B cell (primary cell): ENCODE measurements around the gene LGI4.

ENCODE experiments used
- EZH2 ChIP-seq: IDR thresholded peaks from 2 replicates; pipeline ENCODE4 v1.6.1; 2012; ENCODE audit warnings: borderline replicate concordance, low read depth, mild to moderate bottlenecking, moderate library complexity, low read length; ENCODE audit not compliant: insufficient read depth, poor library complexity, severe bottlenecking
- TF ChIP-seq, protein P1 (sequence below): fragments of 200-600 bp; IDR thresholded peaks from one replicate; pipeline ENCODE4 v1.8.0; 2022; ENCODE audit warnings: antibody characterized with exemption, mild to moderate bottlenecking

- TF ChIP-seq, protein P1, sequence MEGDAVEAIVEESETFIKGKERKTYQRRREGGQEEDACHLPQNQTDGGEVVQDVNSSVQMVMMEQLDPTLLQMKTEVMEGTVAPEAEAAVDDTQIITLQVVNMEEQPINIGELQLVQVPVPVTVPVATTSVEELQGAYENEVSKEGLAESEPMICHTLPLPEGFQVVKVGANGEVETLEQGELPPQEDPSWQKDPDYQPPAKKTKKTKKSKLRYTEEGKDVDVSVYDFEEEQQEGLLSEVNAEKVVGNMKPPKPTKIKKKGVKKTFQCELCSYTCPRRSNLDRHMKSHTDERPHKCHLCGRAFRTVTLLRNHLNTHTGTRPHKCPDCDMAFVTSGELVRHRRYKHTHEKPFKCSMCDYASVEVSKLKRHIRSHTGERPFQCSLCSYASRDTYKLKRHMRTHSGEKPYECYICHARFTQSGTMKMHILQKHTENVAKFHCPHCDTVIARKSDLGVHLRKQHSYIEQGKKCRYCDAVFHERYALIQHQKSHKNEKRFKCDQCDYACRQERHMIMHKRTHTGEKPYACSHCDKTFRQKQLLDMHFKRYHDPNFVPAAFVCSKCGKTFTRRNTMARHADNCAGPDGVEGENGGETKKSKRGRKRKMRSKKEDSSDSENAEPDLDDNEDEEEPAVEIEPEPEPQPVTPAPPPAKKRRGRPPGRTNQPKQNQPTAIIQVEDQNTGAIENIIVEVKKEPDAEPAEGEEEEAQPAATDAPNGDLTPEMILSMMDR = no peak
- TF ChIP-seq EZH2 = no peak
Observed at GRCh38 chr19:35077411-35078223, 57.2 kb downstream of the LGI4 start.
